HG03103 (cell line): ENCODE results near the gene AGAP5.

Experiments
- ATAC-seq: cut with Tn5 transposase; IDR thresholded peaks from one replicate; pipeline ENCODE4 v1.9.1; 2021; ENCODE audit warnings: low read depth; ENCODE audit not compliant: unreplicated experiment

Gene AGAP5

DNA sequence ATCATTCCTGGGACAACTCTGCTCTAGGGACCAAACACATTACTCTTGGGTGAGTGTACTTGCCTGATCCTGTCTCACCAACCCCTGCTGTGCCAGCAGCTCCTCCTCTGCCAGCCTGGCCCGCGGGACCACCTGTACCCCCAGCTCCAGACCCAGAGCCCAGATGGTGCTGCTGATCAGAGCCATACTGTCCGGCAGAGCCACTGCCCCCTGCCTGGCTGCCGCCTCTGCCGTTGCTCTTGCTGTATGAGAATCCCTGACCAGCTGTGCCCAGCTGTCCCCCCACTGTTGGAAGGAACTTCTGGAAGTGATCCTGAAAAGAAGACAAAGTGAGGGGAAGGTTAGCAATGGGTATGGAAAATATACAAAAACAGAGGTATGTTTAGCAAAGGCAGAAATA, 63.5 kb downstream of the AGAP5 start:
- ATAC-seq = no peak

DNA sequence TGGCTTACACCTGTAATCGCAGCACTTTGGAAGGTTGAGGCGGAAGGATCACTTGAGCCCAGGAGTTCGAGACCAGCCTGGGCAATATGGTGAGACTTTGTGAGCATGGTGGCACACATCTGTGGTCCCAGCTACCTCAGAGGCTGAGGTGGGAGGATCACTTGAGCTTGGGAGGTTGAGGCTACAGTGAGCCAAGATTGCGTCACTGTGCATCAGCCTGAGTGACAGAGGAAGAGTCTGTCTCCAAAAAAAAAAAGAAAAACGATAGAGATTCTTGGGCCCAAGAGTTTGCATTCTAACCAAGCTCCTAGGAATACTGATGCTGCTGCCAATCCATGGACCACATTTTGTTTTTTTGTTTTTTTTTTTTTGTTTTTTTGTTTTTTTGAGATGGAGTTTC, 68.7 kb downstream of the AGAP5 start:
- ATAC-seq = no peak

DNA sequence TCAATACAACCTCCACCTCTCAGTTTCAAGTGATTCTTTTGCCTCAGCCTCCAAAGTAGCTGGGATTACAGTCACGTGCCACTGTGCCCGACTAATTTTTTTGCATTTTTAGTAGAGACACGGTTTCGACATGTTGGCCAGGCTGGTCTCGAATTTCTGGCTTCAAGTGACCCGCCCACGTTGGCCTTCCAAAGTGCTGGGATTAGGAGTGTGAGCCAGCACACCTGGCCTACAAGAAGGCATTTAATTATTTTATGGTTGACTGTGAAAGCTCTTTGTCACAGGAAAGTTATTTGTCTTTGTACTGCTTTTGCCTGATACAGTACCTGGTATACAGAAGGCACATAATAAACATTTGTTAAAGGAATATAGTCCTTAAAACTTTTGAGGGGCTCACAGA, 69.5 kb downstream of the AGAP5 start:
- ATAC-seq = no peak

DNA sequence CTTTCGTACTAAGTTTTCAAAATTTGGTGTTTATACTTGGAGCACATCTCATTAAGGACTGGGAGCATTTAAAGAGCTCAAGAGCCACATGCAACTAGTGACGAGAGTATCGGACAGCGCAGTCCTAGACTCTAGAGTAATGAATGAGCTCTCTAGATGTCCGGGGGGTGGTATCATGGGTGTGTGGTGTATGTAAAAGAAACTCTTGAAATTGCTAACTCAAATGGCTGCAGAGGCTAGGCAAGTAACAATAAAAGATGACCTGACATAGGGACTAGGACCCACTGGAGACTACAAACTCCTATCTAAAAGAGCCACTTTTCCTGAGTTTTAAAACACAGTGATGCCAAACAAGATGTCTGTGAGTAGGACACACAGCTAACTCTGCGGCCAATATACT, 70.6 kb downstream of the AGAP5 start:
- ATAC-seq = no peak

DNA sequence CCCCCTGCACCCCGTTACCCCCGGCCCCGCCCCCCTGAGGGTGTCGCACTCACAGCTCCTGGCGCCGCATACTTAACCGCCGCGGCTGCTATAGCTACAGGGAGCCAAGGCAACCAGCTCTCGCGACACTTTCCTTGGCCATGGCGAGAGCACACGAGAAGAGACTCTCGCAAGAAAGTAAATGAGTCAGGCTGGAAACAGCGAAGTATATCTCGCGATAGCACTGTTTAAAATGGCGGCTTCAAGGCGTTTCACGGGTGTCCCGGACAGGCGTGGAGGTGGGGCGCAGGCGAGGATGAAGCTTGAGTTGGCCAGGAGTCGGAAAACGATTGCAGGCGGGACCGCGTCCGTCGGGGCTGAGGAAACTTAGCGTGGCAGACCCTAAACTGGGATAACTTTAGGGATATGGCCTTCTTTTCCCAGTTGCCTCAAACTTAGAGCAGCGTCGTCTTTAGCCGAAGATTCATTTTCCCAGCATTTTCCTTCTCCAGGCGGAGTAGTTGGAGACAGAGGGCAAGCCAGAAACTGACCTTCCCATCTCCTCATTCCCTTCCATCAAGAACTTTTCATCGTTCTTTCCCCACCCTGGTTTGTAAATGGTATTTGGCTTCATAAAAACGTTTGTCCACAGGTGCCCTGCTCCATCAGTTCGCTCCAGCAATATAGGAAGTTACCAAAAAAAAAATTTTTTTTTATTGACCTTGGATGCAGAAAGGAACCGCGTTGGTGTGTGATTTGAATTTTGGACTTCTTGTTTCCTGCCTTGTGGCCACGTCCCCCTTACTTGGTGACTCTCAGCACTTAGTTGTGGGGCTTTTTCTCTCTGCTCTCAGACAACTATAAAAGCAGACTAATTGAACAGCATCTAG, 71.8 kb downstream of the AGAP5 start:
- peak; percentile 95 for ATAC-seq

DNA sequence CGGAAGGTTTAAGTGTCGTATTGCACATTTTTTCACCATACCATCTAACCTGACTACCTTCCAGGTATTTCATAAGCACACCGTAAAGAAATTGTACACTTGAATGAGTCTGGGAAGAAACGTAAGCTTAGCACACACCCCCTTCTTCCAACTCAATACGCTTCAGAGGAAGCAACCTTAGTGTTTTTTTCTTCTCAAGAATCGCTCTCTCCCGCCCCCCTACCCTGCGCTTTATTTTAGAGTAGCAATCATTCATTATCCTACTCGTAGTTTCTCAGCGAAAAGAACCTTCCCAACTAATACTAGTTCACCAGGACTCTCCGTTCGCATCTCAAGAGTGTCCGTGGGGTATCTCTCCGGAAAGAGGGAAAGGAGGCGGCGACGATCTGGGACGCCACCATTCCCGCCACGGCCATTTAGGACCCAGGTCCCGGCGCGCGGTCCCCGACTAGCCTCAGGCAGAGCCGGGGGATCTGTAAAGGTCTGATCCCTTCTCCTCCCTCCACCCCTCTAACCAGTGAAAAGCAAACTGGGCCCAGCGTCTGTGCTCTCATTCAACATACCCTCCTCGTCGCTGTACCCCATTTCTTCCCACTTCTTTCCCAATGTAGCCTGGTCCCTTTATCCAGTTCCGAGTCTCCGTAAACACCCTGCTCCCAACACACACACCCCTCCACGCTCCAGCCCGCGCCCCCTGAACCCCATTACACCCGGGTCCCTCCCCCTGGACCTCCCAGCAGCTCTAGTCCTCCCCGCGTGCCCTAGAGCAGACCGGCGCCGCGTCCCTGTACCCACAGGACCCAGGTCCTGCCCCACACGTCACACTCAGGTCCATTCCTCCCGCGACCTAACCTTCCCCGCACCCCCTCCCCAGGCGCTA, 72.7 kb downstream of the AGAP5 start:
- ATAC-seq = peak; percentile 34
